Tibial artery (tissue), 4 donors: ENCODE measurements around the gene RFNG.

Source experiments
- DNase-seq, 2 donors: peaks; one replicate each; pipeline ENCODE4 v3.0.0-alpha.2; 2019
- H3K27ac ChIP-seq, 2 donors: fragments of 200-600 bp; sonication (generic) in 1 of 2; 1 replicate in 1 of 2; 2 replicates in 1 of 2; pipeline ENCODE4 v1.5.1; 2018 to 2019; ENCODE audit warnings: mild to moderate bottlenecking in 1 of 2
- H3K27me3 ChIP-seq, 2 donors: fragments of 200-600 bp; sonication (generic) in 1 of 2; one replicate each; pipeline versions ENCODE4 v1.5.1 to v1.6.0; 2016 to 2019
- H3K36me3 ChIP-seq, 3 donors: fragments of 200-600 bp; sonication (generic) in 2 of 3; one replicate each; pipeline ENCODE4 v1.5.1; 2016 to 2019; ENCODE audit warnings: mild to moderate bottlenecking in 2 of 3
- H3K4me1 ChIP-seq, 4 donors: fragments of 200-600 bp; sonication (generic) in 2 of 4; 1 replicate in 3 of 4; 2 replicates in 1 of 4; pipeline ENCODE4 v1.5.1; 2016 to 2019
- H3K4me3 ChIP-seq, 2 donors: fragments of 200-600 bp; sonication (generic) in 1 of 2; 1 replicate in 1 of 2; 2 replicates in 1 of 2; pipeline ENCODE4 v1.5.1; 2018 to 2019; ENCODE audit warnings: mild to moderate bottlenecking in 2 of 2
- H3K9me3 ChIP-seq, 3 donors: fragments of 200-600 bp; sonication (generic) in 1 of 3; one replicate each; pipeline ENCODE4 v1.5.1; 2016 to 2019
- intact Hi-C: fragments of 100-400 bp; cut with DNase I; formaldehyde crosslinking; loops from one replicate; pipeline ENCODE4 v1.15.0; 2023; ENCODE audit warnings: low total_unique reads
- TF ChIP-seq, protein P1 (sequence below), 2 experiments: fragments of 200-600 bp in 1 of 2; fragments of 450-650 bp in 1 of 2; IDR thresholded peaks; one replicate each; pipeline ENCODE4 v1.5.1; 2017 to 2019; ENCODE audit warnings: antibody characterized with exemption in 2 of 2, mild to moderate bottlenecking in 1 of 2, moderate library complexity in 1 of 2

The RFNG gene

DNA sequence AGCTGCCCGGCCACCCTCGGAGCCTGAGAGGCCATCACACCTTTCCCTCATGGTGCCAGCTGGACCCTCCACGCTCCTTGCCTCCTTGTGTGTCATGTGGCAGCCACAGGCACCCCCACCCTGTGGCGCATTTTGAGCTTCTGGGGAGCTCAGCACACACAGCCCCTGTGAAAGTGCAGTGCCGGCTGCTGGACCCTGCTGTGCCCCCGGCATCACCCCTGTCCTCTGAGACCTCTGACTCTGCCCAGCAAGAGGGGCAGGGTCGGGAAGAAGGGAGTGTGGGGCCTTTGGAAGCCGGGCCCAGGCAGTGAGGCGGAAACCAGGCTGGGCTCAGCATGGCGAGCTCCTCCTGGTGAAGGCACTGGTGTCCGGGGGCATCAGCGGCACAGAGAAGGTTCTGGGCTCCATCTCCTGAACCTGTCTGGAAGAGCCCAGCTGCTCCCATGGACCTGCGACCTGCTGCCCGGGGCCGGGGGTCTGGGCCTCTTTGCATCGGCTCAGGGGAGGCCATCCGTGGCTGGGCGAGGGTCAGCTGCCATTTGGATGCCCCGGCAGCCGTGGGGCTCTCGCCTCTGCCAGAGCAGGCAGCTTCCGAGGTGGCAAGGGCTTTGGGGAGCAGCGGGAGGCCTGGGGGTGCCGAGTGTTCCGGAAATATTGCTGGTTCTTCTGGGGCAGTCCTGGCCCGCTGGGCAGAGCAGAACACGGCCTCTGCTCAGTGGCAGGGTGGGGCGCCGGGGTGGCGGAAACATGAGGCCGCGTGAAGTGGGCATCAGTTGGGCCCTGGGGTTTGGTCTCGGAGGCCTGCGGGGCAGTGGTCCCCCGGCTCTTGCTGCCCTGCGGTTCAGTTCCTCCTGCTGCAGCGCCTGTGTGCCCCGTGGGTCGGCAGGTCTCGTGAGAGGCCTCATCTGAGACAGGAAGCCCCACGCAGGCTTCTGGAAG lies 46.8 kb downstream of the RFNG start:
- Histone ChIP-seq H3K4me3 (no peak overlapping the region), H3K9me3 (no peaks in the 10 kb centered on the region), H3K27ac (peak overlapping the region; percentile 34 to 64), H3K27me3 (no peaks in the 10 kb centered on the region), H3K4me1 (peaks cover 6 to 62% (median 51%) of the 10 kb centered on the region in 4 donors), H3K36me3 (peaks cover 0 to 9% (median 0%) of the 10 kb centered on the region in 3 donors)
- TF ChIP-seq, protein P1, sequence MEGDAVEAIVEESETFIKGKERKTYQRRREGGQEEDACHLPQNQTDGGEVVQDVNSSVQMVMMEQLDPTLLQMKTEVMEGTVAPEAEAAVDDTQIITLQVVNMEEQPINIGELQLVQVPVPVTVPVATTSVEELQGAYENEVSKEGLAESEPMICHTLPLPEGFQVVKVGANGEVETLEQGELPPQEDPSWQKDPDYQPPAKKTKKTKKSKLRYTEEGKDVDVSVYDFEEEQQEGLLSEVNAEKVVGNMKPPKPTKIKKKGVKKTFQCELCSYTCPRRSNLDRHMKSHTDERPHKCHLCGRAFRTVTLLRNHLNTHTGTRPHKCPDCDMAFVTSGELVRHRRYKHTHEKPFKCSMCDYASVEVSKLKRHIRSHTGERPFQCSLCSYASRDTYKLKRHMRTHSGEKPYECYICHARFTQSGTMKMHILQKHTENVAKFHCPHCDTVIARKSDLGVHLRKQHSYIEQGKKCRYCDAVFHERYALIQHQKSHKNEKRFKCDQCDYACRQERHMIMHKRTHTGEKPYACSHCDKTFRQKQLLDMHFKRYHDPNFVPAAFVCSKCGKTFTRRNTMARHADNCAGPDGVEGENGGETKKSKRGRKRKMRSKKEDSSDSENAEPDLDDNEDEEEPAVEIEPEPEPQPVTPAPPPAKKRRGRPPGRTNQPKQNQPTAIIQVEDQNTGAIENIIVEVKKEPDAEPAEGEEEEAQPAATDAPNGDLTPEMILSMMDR (IDR thresholded peaks at IDR 0.05): no peak
- DNase-seq: no peak
- intact Hi-C loops: no loop called here

DNA sequence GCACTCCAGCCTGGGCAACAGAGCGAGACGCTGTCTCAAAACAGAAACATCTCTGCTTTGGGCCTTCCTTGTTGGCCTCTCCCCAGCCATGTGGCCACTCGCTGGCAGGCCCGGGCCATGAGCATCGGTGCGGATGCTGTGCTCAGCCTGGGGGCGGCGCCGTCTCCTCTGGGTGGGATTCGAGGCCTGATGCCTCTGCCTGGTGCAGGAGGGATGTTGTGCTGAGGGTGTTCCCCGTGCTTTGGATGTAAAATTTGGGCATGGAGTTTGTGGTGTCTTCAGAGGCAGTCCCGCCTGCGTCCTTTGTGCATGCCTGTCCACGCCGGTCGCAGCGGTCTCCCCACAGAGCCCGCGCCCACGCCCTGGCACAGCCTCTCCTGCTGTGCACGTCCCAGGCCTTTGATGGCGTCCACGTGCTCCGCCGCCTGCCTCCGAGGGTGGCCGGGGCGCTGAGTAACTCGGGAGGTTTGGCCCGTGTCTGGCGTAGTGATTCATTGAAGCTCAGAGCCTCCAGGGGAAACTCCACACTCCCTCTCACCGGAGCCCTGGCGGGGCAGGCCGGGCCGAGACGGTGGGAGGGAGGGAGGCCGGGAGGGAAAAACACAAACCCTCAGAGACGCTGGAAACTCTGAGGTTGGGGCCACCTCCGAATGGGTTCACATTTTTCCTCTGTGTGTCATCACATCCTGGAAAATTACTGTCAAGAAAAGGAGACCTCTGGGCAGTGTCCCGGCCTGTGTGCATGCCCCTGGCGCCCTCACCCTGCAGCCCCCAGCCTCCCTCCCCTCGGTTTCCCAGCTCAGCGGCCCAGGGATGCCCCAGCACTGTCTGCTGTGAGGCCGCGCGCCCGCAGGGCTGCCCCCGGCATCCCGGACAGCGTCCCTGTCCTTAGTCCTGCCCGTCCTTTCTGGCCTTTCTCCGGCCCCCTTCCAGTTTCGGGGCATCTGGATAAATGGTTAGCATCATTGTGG lies 47.9 kb downstream of the RFNG start:
- Histone ChIP-seq H3K36me3 (no peaks in the 10 kb centered on the region), H3K9me3 (no peaks in the 10 kb centered on the region), H3K4me1 (peaks cover 6 to 62% (median 51%) of the 10 kb centered on the region in 4 donors), H3K4me3 (no peak overlapping the region), H3K27me3 (no peaks in the 10 kb centered on the region), H3K27ac (peak overlapping the region; percentile 41 to 64)
- peak; percentile 83 to 96 for DNase-seq
- TF ChIP-seq, protein P1 (IDR thresholded peaks at IDR 0.05): no peak
- intact Hi-C loops: no loop called here

- H3K27ac ChIP-seq: no peak overlapping the region
Measured at GRCh38 chr17:82001571-82002056, 50.0 kb downstream of the RFNG start.

DNA sequence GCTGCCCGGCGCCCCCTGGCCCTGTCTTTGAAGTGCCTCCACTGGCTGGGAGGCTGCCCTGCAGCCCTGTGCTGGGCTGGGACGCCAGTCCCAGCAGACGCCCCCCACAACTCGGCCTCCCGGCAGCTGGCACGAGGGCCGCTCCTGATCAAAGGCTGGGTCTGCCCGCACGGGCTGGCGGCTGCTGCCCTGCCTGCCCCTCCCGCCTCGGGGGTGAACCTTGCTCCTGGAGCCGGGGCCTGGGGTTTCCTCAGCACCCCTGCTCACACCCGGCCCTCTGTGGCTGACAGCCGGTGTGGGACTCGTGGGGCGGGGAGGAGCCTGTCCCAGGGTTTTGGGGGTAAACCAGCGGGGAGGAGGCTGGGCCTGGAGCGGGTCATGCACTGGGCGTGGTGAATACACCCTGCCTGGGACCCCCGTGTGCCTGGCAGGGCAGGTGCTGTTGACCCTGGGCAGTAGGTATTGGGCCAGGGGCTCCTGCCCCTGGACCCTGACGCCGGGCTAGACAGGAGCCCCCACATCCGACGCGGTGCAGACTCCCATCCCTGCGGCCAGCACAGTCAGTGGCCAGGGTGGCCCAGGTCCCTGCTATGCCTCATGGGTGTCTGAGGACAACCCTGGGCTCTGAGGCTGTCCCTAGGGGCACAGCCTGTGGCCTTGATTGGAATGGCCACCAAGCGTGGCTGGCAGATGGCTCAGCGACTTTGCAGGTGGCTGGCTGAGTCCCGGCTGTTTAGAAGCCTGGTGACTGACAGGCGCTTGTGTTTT lies 50.6 kb downstream of the RFNG start:
- Histone ChIP-seq H3K27me3 (no peaks in the 10 kb centered on the region), H3K27ac (no peak overlapping the region), H3K4me3 (no peak overlapping the region), H3K4me1 (peaks cover 6 to 37% (median 29%) of the 10 kb centered on the region in 4 donors), H3K9me3 (no peaks in the 10 kb centered on the region), H3K36me3 (peaks cover 0 to 15% (median 7%) of the 10 kb centered on the region in 3 donors)
- intact Hi-C loops: no loop called here
- DNase-seq: no peak
- TF ChIP-seq, protein P1 (IDR thresholded peaks at IDR 0.05): no peak

More at GRCh38 chr17:82001571-82002056, 50.0 kb downstream of the RFNG start:
- H3K9me3 ChIP-seq: no peaks in the 10 kb centered on the region
- H3K4me3 ChIP-seq: no peak overlapping the region
- peaks cover 0 to 9% (median 1%) of the 10 kb centered on the region in 3 donors for H3K36me3 ChIP-seq
- H3K27me3 ChIP-seq: no peaks in the 10 kb centered on the region
- intact Hi-C loops: no loop called here
- H3K4me1 ChIP-seq: peaks cover 6 to 44% (median 35%) of the 10 kb centered on the region in 4 donors
- DNase-seq: no peak
- TF ChIP-seq, protein P1 (IDR thresholded peaks at IDR 0.05): no peak
